Bone marrow (tissue), 2 donors: ENCODE data around the gene PRM2.

Experiments used
- DNase-seq, 2 donors: peaks; one replicate each; lab custom pipeline; 2025; lab: John Stamatoyannopoulos, UW

Gene PRM2, protein sequence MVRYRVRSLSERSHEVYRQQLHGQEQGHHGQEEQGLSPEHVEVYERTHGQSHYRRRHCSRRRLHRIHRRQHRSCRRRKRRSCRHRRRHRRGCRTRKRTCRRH

DNA sequence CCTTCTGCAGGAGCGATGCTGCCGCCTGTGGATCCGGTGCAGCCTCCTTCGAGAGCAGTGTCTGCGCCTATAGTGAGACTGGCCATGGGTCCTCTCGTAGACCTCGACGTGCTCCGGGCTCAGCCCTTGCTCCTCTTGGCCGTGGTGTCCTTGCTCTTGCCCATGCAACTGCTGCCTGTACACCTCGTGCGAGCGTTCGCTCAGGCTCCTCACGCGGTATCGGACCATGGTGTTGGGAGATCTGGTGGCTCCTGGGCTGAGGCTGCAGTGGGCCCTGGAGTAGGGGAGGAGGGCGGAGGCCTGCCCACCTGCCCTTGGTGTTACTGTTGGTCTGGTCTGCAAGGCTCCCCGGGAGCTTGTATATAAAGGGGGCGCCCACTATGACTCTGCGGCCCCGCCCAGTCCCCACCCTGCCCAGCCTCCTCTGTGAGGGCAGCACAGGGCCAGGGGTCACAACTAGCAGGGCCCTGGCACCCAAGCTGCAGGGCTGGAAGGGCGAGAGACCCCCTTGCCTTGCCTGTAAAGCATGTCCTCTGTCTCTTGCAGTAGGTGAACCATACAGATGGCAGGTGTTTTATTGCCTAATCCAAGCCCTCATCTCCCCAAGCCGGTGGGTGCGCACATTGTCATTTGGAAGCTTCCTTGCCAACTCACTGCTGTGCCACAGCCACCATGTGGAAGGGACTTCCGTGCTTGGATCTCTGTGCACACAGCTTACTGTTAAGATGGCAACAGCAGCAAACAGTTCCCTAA, at the start of gene PRM2:
TSS of gene PRM2 (minus strand) at position 338 of the 753 bp plus-strand sequence. CDS start at position 228, 110 bp downstream.
- DNase-seq, result no peak

DNA sequence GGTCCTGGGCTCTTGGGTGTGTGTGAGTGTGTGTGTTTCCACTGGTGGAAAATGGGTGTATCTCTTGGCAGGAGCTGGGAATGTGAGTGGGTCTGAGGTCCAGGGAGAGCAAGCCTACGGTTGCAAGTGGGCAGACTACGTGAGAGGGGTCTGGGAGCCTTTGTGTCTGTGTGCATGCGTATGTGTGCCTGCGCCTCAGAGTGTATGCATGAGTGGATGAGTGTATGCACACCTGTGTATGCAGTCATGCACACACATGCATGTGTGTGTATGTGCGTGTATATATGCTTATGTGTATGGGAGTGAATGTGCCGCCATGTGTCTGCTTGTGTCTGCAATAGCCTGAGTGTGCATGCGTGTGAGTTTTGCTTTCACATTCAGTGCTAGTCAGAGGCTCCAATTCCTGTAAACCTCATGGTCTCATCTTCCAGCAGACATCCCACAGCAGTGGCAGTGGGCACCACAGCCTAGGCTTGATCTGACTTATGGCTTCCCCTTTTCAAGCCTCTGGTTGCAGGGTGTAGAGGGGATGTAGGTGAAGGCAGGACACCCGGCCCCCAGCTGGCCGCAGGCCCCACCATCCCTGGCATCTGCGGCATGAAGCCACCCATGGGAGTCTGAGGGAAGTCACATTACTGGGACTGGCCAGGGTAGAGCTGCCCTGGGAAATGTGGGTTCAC, 49.3 kb upstream of the PRM2 start:
- DNase-seq, result peak in 1 of 2 donors; percentile 61

GRCh38 chr16:11323551-11324336, 47.5 kb upstream of the PRM2 start:
- no peak for DNase-seq

GRCh38 chr16:11322823-11323222, 46.5 kb upstream of the PRM2 start:
- no peak for DNase-seq

GRCh38 chr16:11321662-11322061, 45.4 kb upstream of the PRM2 start:
- no peak for DNase-seq

GRCh38 chr16:11320170-11320569, 43.9 kb upstream of the PRM2 start:
- DNase-seq, result no peak

GRCh38 chr16:11319529-11320146, 43.4 kb upstream of the PRM2 start:
- no peak for DNase-seq

GRCh38 chr16:11318817-11319216, 42.5 kb upstream of the PRM2 start:
- no peak for DNase-seq

DNA sequence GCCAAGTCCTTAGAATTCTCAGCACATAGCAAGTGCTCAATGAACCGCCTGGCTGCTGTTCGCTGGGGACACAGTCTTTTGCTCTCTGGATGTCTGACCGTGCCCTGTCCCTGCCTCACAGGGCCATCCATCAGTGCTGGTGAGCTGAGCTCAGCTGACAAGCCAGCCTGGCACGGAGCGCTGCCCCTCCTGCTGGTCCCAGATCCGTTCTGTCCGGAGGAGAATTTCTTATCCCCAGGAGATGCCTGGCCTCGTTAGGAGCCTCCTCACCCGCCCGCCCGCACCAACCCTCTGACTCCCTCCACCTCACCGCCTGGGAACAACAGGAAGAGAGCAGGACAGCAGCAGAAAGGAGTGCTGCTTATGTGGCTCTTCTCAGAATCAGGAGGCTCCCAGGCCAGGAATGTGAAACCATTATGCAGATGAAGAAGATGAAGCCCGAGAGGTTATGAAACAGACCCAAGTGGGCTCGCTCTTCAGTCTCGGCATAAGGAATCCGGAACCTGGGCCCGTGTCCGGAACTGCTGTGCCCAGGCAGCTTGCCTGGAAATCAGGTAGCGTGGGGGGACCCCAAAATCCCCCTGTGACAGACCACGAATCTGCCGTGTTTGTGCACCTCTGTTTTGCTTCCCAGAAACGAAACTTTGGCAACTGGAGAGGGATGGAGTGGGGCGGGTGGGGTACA, 40.2 kb upstream of the PRM2 start:
- DNase-seq, result no peak

GRCh38 chr16:11315510-11315909, 39.2 kb upstream of the PRM2 start:
- no peak for DNase-seq

DNA sequence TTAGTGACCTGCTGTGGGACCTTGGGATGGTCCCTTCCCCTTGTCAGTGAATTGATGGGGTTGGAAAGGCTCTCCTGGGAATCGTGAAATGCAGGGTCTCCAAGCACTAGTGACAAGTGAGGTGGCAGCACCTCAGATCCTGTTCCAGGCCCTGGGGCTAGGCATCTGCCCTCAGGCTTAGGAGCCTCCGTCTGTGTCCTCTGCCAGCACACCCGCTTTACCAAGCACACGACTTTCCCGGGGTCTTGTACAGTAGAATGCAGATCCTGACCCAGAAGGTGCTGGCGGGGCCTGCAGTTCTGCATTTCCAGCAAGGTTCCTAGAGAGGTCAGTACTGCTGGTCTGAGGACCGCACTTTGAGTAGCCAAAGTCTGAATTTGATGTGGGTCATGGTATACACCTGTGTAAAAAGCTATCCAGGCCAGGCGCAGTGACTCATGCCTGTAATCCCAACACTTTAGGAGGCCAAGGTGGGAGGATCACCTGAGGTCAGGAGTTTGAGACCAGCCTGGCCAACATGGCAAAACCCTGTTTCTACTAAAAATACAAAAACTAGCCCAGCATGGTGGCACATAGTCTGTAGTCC, 38.1 kb upstream of the PRM2 start:
- DNase-seq, result no peak

GRCh38 chr16:11313493-11314308, 37.4 kb upstream of the PRM2 start:
- DNase-seq, result no peak

DNA sequence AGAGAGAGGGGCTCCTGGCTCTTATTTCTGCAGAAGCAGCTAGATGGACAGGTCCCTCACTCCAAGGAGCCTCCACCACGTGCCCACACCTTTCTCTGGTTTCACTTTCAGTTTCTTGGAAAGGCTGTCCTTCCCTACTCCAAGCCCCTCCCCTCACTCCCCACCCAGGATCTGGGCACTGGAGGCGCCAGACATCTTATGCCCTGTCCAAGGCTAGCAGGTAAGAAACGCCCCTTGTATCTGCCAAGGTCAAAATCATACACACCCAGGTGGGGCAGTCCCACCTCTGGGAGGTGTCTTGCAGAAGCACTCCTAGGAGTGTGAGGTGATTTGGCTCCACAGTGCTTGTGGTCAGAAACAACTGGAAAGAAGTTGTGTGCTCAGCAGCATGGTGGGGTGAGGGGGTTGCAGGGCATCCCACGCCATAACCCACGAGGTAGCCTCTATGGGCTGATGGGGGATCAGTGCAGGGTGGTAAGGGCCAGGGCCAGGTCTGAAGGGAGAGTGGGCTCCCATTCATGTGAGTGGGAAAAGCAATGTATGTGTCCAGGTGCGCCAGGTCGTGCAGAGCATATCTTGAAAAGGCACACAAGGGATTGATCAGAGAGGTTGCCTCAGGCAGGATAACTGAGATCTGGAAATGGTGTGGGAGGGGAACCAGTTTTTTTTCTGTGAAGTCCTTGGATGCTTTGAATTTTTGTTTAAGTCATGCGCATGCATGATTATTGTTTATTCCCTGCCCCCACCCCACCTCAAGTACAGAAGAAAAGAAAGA, 36.6 kb upstream of the PRM2 start:
- DNase-seq, result no peak

DNA sequence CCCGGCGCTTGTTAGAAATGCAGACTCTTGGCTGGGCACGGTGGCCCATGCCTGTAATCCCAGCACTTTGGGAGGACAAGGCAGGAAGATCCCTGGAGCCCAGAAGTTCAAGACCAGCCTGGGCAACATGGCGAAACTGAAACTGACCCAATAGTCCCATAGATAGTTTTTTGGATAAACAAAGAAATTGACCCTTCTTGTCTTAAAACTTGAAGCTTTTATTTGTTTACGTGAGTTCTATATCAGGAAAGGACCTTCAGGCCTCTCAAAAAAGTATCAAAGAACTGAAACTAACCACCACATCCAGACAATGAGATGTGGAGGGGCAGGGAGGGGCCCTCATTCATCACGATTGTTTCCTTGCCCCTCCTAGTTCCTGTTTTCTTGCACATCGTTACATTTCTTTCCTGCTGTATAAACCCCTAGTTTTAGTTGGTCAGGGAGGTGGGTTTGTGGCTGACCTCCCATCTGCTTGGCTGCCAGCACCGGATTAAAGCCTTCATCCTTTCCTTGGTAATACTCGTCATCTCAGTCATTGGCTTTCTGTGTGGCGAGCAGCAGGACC, 34.8 kb upstream of the PRM2 start:
- peak; percentile 14 to 71 for DNase-seq

DNA sequence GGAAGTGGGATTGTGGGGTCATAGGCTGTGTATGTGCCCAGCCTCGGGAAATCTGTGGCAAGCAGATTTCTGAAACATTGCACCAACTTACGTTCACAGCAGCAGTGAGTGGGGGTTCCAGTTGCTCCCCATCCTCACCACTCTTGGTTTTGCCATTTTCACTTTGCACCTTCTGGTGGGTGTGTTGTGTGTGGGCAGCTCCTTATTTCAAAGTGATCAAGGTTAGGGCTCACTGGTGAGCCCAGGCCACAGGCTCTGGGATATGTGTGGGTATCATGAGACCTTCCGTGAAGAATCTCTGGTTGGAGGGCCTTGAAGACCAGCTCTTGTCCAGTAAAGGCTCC, 34.3 kb upstream of the PRM2 start:
- DNase-seq, result no peak

DNA sequence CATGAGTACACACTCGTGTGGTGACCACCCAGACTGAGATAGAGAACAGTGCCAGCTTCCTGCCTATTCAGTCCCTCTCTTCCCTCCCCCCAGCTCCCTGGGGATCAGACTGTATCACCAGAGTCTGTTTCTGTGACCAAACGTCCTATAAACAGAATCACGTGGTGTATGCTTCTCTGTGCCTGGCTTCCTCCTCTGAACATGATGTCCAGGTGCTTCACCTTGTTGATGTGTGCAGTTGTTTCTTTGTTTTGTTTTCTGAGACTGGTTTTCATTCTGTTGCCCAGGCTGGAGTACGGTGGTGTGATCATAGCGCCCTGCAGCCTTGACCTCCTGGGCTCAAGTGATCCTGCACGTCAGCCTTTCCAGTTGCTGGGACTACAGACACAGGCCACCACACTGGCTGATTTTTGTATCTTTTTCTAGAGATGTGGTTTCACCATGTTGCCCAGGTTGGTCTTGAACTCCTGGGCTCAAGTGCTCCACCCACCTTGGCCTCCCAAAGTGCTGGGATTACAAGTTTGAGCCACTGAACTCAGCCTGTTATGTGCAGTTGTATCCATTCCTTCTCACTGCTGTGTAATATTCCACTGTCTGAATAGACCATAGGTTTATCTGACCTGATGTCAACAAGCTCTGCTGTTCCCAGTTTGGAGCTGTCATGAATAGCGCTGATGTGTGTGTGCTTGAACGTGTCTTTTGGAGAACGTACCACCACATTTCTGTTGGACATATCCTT, 33.8 kb upstream of the PRM2 start:
- DNase-seq, result no peak

GRCh38 chr16:11308493-11309283, 32.4 kb upstream of the PRM2 start:
- DNase-seq, result no peak
